HEK293T (cell line): ENCODE measurements around the gene PIK3R5.

Source experiments
- CTCF ChIA-PET: fragments of 350-600 bp; formaldehyde crosslinking; extraction: SDS; loops from one replicate; lab custom pipeline; 2021; ENCODE audit warnings: antibody characterized with exemption, inconsistent platforms; lab: Yijun Ruan, JAX
- POLR2A ChIA-PET: fragments of 350-600 bp; formaldehyde crosslinking; extraction: SDS; loops from one replicate; lab custom pipeline; 2020; ENCODE audit warnings: antibody characterized with exemption, inconsistent platforms; lab: Yijun Ruan, JAX
- DNase-seq: peaks from one replicate; pipeline ENCODE4 v3.0.0; 2012; ENCODE audit warnings: mixed read lengths; ENCODE audit errors: extremely low spot score
- ARNT ChIP-seq: fragments of 450-650 bp; IDR thresholded peaks from 2 replicates; pipeline ENCODE4 v1.6.1; 2017; ENCODE audit warnings: mild to moderate bottlenecking
- BHLHE40 ChIP-seq: fragments of 450-650 bp; IDR thresholded peaks from 2 replicates; pipeline ENCODE4 v1.6.1; 2016; ENCODE audit warnings: mild to moderate bottlenecking, moderate library complexity, borderline replicate concordance
- CTBP1 ChIP-seq: fragments of 450-650 bp; IDR thresholded peaks from 2 replicates; pipeline ENCODE4 v1.6.1; 2016; ENCODE audit warnings: borderline replicate concordance
- ELF4 ChIP-seq: fragments of 450-650 bp; IDR thresholded peaks from 2 replicates; pipeline ENCODE4 v1.6.1; 2017; ENCODE audit warnings: antibody characterized with exemption
- FOXA1 ChIP-seq: fragments of 450-650 bp; IDR thresholded peaks from 2 replicates; pipeline ENCODE4 v1.6.1; 2016; ENCODE audit warnings: mild to moderate bottlenecking
- FOXK2 ChIP-seq: fragments of 450-650 bp; IDR thresholded peaks from 2 replicates; pipeline ENCODE4 v1.6.1; 2016; ENCODE audit warnings: mild to moderate bottlenecking
- FOXM1 ChIP-seq: fragments of 450-650 bp; IDR thresholded peaks from 2 replicates; pipeline ENCODE4 v1.6.1; 2017; ENCODE audit warnings: mild to moderate bottlenecking, borderline replicate concordance
- HDGF ChIP-seq: fragments of 450-650 bp; IDR thresholded peaks from 2 replicates; pipeline ENCODE4 v1.6.1; 2017; ENCODE audit warnings: antibody characterized with exemption, borderline replicate concordance
- L3MBTL2 ChIP-seq: fragments of 450-650 bp; conservative IDR thresholded peaks from 2 replicates; pipeline ENCODE4 v1.6.1; 2016; ENCODE audit warnings: mild to moderate bottlenecking
- LEF1 ChIP-seq: fragments of 450-650 bp; IDR thresholded peaks from 2 replicates; pipeline ENCODE4 v1.6.1; 2017; ENCODE audit warnings: mild to moderate bottlenecking, borderline replicate concordance
- NFRKB ChIP-seq: fragments of 450-650 bp; IDR thresholded peaks from 2 replicates; pipeline ENCODE4 v1.6.1; 2016; ENCODE audit warnings: mild to moderate bottlenecking, moderate library complexity
- SP1 ChIP-seq: fragments of 450-650 bp; IDR thresholded peaks from 2 replicates; pipeline ENCODE4 v1.6.1; 2017
- SUZ12 ChIP-seq: fragments of 450-650 bp; IDR thresholded peaks from 2 replicates; pipeline ENCODE4 v1.6.1; 2016; ENCODE audit warnings: mild to moderate bottlenecking
- TARDBP ChIP-seq: fragments of 450-650 bp; IDR thresholded peaks from 2 replicates; pipeline ENCODE4 v1.6.1; 2016
- ZNF384 ChIP-seq: fragments of 450-650 bp; IDR thresholded peaks from 2 replicates; pipeline ENCODE4 v1.6.1; 2016

The PIK3R5 gene

GRCh38 chr17:8844229-8845218, 121.0 kb downstream of the PIK3R5 start:
- TF ChIP-seq ARNT (no peak), CTBP1 (no peak), ELF4 (no peak), BHLHE40 (no peak), NFRKB (no peak), FOXM1 (no peak)
- no peak for DNase-seq
- ChIA-PET POLR2A (no interaction called here), CTCF (interaction anchor here (0.6 kb wide), 1 partner anchor 656 kb away, joined by 3 read pairs; no protein-coding TSS in a partner anchor)

- ChIA-PET CTCF (interaction anchor here (1.7 kb wide), 1 partner anchor 11 kb away, joined by 7 read pairs; no protein-coding TSS in a partner anchor), POLR2A (no interaction called here)
- TF ChIP-seq BHLHE40 (no peak), FOXA1 (no peak), TARDBP (no peak), SP1 (no peak), ELF4 (no peak), FOXM1 (no peak), FOXK2 (no peak)
- no peak for DNase-seq
Measured at GRCh38 chr17:8843344-8843743, 122.2 kb downstream of the PIK3R5 start.

GRCh38 chr17:8841844-8842243, 123.7 kb downstream of the PIK3R5 start:
- DNase-seq: no peak
- ChIA-PET POLR2A (interaction anchor here (1.0 kb wide), 1 partner anchor 458 kb away, joined by 3 read pairs; no protein-coding TSS in a partner anchor), CTCF (interaction anchor here (1.7 kb wide), 1 partner anchor 9 kb away, joined by 7 read pairs; no protein-coding TSS in a partner anchor)
- TF ChIP-seq BHLHE40 (no peak), L3MBTL2 (no peak), ARNT (no peak), FOXA1 (no peak), ZNF384 (no peak), FOXM1 (no peak), SUZ12 (no peak), SP1 (no peak), FOXK2 (no peak)

GRCh38 chr17:8839410-8839935, 126.0 kb downstream of the PIK3R5 start:
- no peak for TF ChIP-seq SUZ12
- TF ChIP-seq BHLHE40: no peak
- no peak for TF ChIP-seq NFRKB
- no peak for TF ChIP-seq ARNT
- TF ChIP-seq ZNF384: no peak
- no peak for TF ChIP-seq TARDBP
- TF ChIP-seq HDGF: no peak
- TF ChIP-seq FOXA1: no peak
- DNase-seq: no peak
- ChIA-PET POLR2A (no interaction called here), CTCF (no interaction called here)

- TF ChIP-seq HDGF: no peak
- no peak for TF ChIP-seq CTBP1
- TF ChIP-seq FOXA1: no peak
- no peak for TF ChIP-seq LEF1
- TF ChIP-seq SUZ12: no peak
- no peak for TF ChIP-seq BHLHE40
- no peak for TF ChIP-seq NFRKB
- no peak for TF ChIP-seq SP1
- TF ChIP-seq L3MBTL2: no peak
- TF ChIP-seq FOXK2: no peak
- no peak for TF ChIP-seq ELF4
- no peak for TF ChIP-seq FOXM1
- no peak for TF ChIP-seq ARNT
- TF ChIP-seq ZNF384: no peak
- CTCF ChIA-PET: no interaction called here
- no peak for DNase-seq
- POLR2A ChIA-PET: no interaction called here
Measured at GRCh38 chr17:8838551-8839095, 126.9 kb downstream of the PIK3R5 start.

- no peak for DNase-seq
- no peak for TF ChIP-seq ARNT
- TF ChIP-seq CTBP1: no peak
- no peak for TF ChIP-seq ZNF384
- TF ChIP-seq BHLHE40: no peak
- TF ChIP-seq SUZ12: no peak
- TF ChIP-seq NFRKB: no peak
- no peak for TF ChIP-seq FOXK2
- CTCF ChIA-PET: interaction anchor here (0.7 kb wide), 1 partner anchor 157 kb away, joined by 3 read pairs; no protein-coding TSS in a partner anchor
- POLR2A ChIA-PET: no interaction called here
Measured at GRCh38 chr17:8837563-8838075, 127.9 kb downstream of the PIK3R5 start.

GRCh38 chr17:8836821-8837562, 128.5 kb downstream of the PIK3R5 start:
- CTCF ChIA-PET: interaction anchor here (0.7 kb wide), 1 partner anchor 156 kb away, joined by 3 read pairs; no protein-coding TSS in a partner anchor
- TF ChIP-seq SP1 (no peak), NFRKB (no peak), FOXM1 (no peak)
- POLR2A ChIA-PET: no interaction called here

More at GRCh38 chr17:8836821-8837562, 128.5 kb downstream of the PIK3R5 start:
- DNase-seq: no peak
